ENCODE data around the gene MPV17L2. TPM values are rescaled to one million over a fixed set of nuclear protein-coding genes. Genes with fewer than 3 reads are reported as not detected.

MPV17L2 gene
- total and polyA plus RNA-seq, 2 donors (not counting 1 experiment from before 2014, with no cell fraction given) = 8.6 to 23.0 TPM

- Mint-ChIP-seq H3K27ac (no peak overlapping the region), H3K4me3 (no peak overlapping the region), H3K27me3 (peaks cover 38% of the 10 kb centered on the region), H3K9me3 (ENCODE audit: insufficient read depth) (no peaks in the 10 kb centered on the region), H3K4me1 (peaks cover 30% of the 10 kb centered on the region)
- Histone ChIP-seq H3K79me2 (ENCODE audit: control insufficient read depth, insufficient read depth, low read length) (no peaks in the 10 kb centered on the region), H3K4me3 (ENCODE audit: control extremely low read depth in 1 of 5, extremely low read depth in 1 of 5, insufficient read depth in 1 of 5, low read depth in 2 of 5, low read length in 4 of 5) (no peak overlapping the region), H3K9ac (ENCODE audit: low read length) (no peak overlapping the region), H2AFZ (ENCODE audit: insufficient read depth, low read depth, low read length, poor library complexity, severe bottlenecking) (no peak overlapping the region), H3K4me2 (replicated peaks; ENCODE audit: low read depth, low read length, poor library complexity, severe bottlenecking) (no peak overlapping the region), H3K9me3 (ENCODE audit: control extremely low read depth in 1 of 3, control insufficient read depth in 2 of 3, insufficient read depth in 1 of 3, low read length in 2 of 3) (peaks cover 0 to 45% (median 0%) of the 10 kb centered on the region in 3 donors), H3K27ac (ENCODE audit: low read length in 2 of 2) (no peak overlapping the region), H3K36me3 (replicated peaks in 1 of 2; ENCODE audit: control extremely low read depth in 1 of 2, control insufficient read depth in 1 of 2, extremely low read depth in 1 of 2, insufficient read depth in 2 of 2, low read length in 1 of 2) (no peaks in the 10 kb centered on the region), H3K4me1 (ENCODE audit: control insufficient read depth in 2 of 2, insufficient read depth in 2 of 2, low read length in 2 of 2) (peaks cover 25 to 31% of the 10 kb centered on the region in 2 donors), H3K27me3 (replicated peaks in 1 of 4; ENCODE audit: control extremely low read depth in 1 of 4, control insufficient read depth in 3 of 4, insufficient read depth in 4 of 4, low read length in 3 of 4) (peaks cover 0 to 72% (median 32%) of the 10 kb centered on the region in 4 experiments), H4K20me1 (ENCODE audit: control insufficient read depth, insufficient read depth, low read length, poor library complexity, severe bottlenecking) (peaks cover 3% of the 10 kb centered on the region)
- no peak for ATAC-seq (ENCODE audit: low read depth)
- intact Hi-C loops (cut with micrococcal nuclease) = no loop called here
- ChIA-PET POLR2A (no interaction called here), CTCF (interaction anchor here (0.7 to 2.2 kb wide), 4 partner anchors 9 to 107 kb away, joined by 3 to 6 read pairs (median 4); no protein-coding TSS in a partner anchor)
- TF ChIP-seq CTCF (IDR thresholded peaks at IDR 0.05) (no peak), EZH2 (IDR thresholded peaks at IDR 0.05; ENCODE audit: borderline replicate concordance, insufficient read depth, low read depth, low read length, poor library complexity, severe bottlenecking) (no peak)
- no peak for DNase-seq
- 83% methylated on average over 23 of the region's 25 CpGs for WGBS (ENCODE audit: insufficient coverage)
Observed at GRCh38 chr19:18221815-18222725, 29.1 kb downstream of the MPV17L2 start.
